ENCODE data around the gene EMP1.

DNA sequence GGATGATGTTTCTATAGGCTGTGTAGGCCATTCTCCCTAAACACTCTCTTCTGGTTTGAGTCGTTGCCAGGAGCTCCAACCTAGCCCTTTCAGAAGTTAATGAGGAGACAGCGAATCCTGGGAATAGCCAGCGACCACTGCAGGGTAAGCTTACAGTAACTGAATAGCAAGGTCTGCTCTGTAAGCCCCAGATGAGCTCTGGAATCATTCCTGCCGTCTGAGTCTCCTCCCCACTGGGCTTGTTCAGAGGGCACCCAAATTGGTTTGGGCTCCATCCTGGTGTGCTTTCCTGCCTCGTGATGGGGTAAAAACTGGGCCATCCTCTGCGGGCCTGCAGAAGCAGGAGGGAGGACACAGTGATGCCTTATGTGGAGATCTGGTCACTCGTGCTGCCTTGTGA lies 43.3 kb upstream of the EMP1 start:
- TF ChIP-seq POLR2AphosphoS5 (IDR thresholded peaks at IDR 0.05; ENCODE audit: low read depth, low read length): no peak
- no peak for TF ChIP-seq TAF1 (IDR thresholded peaks at IDR 0.05; ENCODE audit: low read depth, low read length)
- TF ChIP-seq POLR2A (IDR thresholded peaks at IDR 0.05; ENCODE audit: low read depth, low read length): no peak
- no peak for TF ChIP-seq SPI1 (IDR thresholded peaks at IDR 0.05; ENCODE audit: low read depth, low read length)
- no peak for TF ChIP-seq POU2F2 (IDR thresholded peaks at IDR 0.05; ENCODE audit: low read depth, low read length)
- no peak for TF ChIP-seq PAX5 (IDR thresholded peaks at IDR 0.05; ENCODE audit: insufficient read depth, low read length, severe bottlenecking)

Data from GM12891 (cell line).